CD4-positive, alpha-beta T cell treated with Interleukin-6 at 100 ng/mL for 8 hours (primary cell): ENCODE measurements around the gene RFX7.
A peak's percentile ranks its signal among the peaks of the same experiment; 100 is the strongest.

ENCODE experiments used
- DNase-seq: peaks from one replicate; pipeline ENCODE4 v3.0.0-alpha.2; 2020; ENCODE audit warnings: mixed read lengths, low spot score

RFX7 gene

GRCh38 chr15:56126409-56126808, 117.3 kb downstream of the RFX7 start:
- no peak for DNase-seq

- no peak for DNase-seq
Measured at GRCh38 chr15:56124391-56124790, 119.3 kb downstream of the RFX7 start.

GRCh38 chr15:56105855-56106254, 137.8 kb downstream of the RFX7 start:
- DNase-seq = no peak

GRCh38 chr15:56102441-56102840, 141.2 kb downstream of the RFX7 start:
- DNase-seq = no peak

- no peak for DNase-seq
Measured at GRCh38 chr15:56099311-56099710, 144.4 kb downstream of the RFX7 start.

DNA sequence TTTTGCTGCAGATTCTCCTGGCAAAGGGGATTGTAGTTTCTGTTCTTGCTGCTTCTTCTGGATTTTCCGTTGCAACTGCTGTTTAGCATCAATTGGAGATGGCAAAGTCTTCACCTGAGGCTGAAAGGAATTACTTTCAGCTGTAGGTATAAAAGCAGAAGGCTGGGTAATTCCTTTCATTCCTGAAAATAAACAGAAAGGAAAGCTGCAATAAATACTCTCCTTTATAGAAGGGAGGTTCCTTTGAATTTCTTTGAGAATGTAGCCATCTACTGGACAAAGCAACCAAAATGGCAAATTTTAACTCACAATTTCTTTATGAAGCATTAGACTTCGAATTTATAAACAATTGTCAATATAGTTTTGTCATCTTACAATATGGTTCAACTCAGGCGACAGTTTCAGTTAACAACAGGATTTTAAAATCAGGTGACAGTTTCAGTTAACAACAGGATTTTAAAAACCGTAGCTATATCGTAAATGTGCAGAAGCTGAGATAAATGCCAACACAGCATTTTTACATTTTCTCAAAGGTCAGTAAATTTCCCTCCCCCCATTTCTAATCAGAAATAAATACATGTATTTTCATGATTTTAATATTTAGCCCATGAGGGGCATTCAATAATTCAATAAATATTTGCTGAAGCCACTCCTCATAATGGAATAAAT, 145.3 kb downstream of the RFX7 start:
- DNase-seq = no peak

DNA sequence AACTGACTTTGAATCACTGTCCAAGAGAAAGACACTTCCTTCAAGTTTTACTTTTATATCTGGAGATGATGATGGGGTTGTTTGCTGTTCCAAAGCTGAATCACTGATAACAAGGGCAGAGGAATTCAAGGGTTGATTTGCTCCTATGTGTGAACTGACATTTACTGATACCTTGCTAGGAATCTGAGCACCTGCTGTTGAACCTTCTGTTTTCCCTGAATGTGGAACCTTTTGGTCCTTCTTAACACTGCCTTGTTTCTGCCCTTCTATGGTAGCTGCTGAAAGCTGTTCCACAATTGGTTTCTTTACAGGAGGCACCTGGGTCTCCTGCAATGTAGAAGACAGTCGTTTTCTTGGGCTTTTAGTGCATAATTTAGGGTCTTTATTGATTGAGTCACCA, 148.3 kb downstream of the RFX7 start:
- DNase-seq = no peak

DNA sequence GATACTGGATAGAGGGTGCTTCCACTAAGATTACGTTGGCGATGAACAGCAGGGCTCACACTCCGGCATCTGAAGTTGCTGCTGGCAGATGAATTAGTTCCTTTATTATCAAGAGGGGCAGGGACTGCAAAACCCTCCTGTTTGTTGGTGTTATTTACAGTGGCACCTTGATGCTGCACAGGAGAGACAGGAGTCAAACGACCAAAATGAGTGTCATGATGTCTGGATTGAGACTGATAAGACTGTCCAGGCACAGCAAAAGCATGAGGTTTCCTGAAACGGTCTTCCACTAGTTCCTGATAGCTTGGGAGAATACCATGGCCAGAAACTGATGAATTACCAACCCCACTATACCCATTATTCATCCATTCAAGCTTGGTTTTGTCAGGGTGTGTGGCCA, 149.5 kb downstream of the RFX7 start:
- no peak for DNase-seq

DNA sequence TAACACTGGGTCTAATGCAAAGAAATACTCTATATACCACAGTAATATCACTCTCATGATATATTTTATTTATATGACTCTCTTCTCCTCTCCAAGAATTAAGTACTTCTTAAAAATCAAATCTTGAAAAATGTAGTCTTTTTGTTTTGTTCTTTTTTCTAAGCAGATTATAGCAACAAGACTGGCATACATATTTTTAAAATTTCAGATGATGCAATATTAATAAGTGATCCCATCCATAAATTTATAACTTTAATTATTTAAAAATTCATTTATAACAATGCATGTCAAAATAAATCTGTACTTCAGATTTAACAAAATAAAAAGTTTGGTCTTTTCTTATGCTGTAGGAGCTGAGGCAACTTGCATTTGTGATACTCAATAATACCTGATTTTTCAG, 155.3 kb downstream of the RFX7 start:
- DNase-seq = no peak

GRCh38 chr15:56086566-56086965, 157.1 kb downstream of the RFX7 start:
- DNase-seq = no peak

GRCh38 chr15:56082263-56082761, 161.4 kb downstream of the RFX7 start:
- DNase-seq = no peak

DNA sequence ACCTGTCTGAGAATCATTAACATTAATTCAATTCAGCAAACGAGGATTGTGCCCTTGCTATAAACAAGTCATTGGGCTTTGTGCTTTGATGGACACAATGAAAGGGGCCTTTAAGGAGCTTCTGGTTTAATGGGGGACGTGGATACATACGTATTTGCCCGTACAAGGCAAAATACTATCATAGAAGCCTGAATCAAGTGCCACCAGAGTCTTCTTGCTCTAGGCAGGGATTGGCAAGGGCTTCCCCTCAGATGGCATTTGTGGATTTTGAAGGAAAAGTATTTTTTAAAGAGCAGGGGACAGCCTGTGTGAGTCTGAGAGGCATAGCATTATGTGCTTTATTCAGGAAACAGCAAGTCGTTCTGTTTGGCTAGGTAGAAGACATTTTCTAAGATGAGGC, 166.6 kb downstream of the RFX7 start:
- no peak for DNase-seq

- DNase-seq = no peak
Measured at GRCh38 chr15:56076640-56077039, 167.0 kb downstream of the RFX7 start.

GRCh38 chr15:56074481-56075265, 169.0 kb downstream of the RFX7 start:
- DNase-seq = no peak

DNA sequence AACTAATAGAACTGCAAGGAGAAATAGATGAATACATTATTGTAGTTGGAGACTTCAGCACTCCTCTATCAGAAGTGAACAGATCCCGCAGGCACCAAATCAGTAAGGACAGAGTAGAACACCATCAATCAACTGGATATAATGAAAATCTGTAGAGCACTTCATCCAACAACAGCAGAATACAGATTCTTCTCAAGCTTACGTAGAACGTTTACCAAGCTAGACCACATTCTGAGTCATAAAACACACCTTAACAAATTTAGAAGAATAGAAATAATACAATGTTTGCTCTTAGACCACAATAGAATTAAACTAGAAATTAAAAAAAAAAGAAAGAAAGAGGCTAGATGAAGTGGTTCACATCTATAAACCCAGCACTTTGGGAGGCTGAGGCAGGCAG, 179.5 kb downstream of the RFX7 start:
- DNase-seq = no peak

GRCh38 chr15:56059716-56060115, 184.0 kb downstream of the RFX7 start:
- DNase-seq = no peak

DNA sequence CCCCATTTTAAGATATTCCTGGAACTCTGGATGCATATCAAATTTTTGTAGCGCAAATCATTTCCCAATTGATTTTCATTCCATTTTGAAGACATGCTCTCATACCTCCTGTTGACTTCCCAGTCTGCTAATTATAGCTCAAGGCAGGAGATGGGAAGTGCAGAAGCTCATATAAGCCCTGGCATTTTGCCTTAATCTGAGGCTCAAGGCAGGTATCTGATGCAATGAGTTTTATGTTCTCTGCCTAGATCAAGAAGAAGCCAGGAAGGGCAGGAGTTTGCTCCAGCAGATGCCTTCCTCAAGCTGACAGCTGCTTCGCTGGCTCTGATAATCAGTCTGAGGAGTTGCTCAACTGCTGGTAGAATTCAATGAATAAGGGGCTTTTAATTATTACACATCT, 184.7 kb downstream of the RFX7 start:
- no peak for DNase-seq

DNA sequence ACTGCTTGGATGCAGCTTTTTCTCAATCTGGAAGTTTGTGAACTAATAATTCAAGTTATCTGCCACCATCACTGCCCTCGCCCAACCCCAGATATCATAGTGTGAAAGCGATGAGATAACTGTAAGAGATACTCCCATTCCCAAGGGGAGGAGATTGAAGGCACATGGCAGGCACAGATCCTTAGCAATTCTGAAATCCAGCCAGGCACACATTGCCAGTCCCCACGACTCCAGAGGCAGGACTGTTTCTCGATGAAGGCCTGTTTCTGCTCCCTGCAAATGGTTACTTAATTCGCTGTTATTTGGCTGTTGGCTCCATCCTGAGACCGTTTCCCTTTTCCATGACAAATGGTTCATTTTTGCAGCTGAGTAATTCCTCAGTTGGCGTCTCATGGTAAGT, 187.1 kb downstream of the RFX7 start:
- no peak for DNase-seq

GRCh38 chr15:56053046-56053400, 190.7 kb downstream of the RFX7 start:
- no peak for DNase-seq

DNA sequence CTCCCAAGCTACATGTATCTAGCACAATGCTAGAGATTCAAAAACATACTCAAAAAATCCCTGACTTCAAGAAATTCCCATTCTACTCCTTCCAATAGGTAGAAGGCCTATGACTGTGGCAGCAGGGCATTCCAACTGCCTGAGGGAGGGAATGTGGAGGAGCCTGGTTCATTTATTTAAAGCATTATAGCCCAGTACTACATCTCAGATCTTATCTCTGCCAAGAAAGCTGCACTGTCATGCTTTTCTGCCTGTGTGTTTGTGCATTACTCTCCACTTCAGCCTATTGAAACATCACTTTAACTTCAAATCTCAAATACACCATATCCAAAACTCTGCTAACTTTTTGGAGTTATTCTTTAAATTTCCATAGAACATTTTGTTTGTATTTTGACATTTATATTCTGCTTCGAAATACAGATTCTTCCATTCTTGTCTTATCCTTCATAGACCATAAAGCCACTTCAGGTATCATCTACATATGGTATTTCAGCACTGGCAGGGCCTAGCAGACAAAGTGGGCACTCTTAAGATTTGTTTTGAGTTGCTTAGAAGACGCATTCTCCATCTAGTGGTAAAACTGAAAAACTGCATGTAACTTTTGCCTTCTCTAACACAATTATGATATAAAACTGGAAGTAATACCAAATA, 191.2 kb downstream of the RFX7 start:
- peak; percentile 28 for DNase-seq

GRCh38 chr15:56051676-56052075, 192.0 kb downstream of the RFX7 start:
- no peak for DNase-seq

DNA sequence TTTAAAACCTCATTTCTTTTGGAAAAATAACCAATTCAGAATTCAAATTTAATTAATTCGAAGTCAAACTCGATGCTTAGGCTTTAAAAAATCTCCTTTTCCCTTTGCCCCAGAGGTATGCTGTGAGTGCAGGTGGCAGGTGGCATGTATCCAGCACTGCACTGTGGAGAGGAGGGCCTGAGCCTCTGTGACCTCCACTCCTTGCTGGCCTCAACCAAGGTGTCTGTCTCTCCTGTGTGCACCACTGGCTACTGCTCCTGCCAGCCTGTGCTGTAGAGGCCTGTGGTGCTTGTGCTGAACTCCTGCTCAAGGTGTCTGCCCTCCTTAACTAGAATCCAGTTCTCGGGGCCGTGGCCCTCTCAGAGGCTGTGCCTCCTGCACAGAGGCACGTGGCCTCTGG, 194.1 kb downstream of the RFX7 start:
- no peak for DNase-seq

- no peak for DNase-seq
Measured at GRCh38 chr15:56047354-56047753, 196.3 kb downstream of the RFX7 start.
